ES-I3 (cell line): ENCODE measurements around the gene ARPC5L.
A peak's percentile ranks its signal among the peaks of the same experiment; 100 is the strongest.

ENCODE experiments used
- H3K36me3 ChIP-seq: 2 replicates; pipeline ENCODE4 v1.6.1; 2013; ENCODE audit warnings: mild to moderate bottlenecking, low read length, control low read depth, moderate library complexity; ENCODE audit not compliant: insufficient read depth
- H3K4me1 ChIP-seq: 2 replicates; pipeline ENCODE4 v1.6.1; 2013; ENCODE audit warnings: mild to moderate bottlenecking, control low read depth, low read length; ENCODE audit not compliant: insufficient read depth
- H3K9ac ChIP-seq: 2 replicates; pipeline ENCODE4 v1.6.1; 2013; ENCODE audit warnings: low read depth, mild to moderate bottlenecking, low read length, moderate library complexity
- H3K9me3 ChIP-seq: 2 replicates; pipeline ENCODE4 v1.6.1; 2013; ENCODE audit warnings: mild to moderate bottlenecking, low read length, moderate library complexity; ENCODE audit not compliant: control insufficient read depth, insufficient read depth

ARPC5L gene

GRCh38 chr9:124852829-124853531 lies 8.9 kb upstream of the ARPC5L start, which contains the start of gene WDR38:
TSS of gene WDR38 (plus strand) at chr9:124853460. CDS start at chr9:124853532, 72 bp downstream.
- peak within 1 kb of the TSS; percentile 54; the same call in 1 of the 2 replicates for H3K9ac ChIP-seq
- H3K4me1 ChIP-seq = peaks cover 4% of the 10 kb centered on the region; the same call in 1 of the 2 replicates
- H3K9me3 ChIP-seq = no peaks in the 10 kb centered on the region
- peaks cover under 1% of the 10 kb centered on the region; the same call in 1 of the 2 replicates for H3K36me3 ChIP-seq

GRCh38 chr9:124853605-124854143 lies 8.3 kb upstream of the ARPC5L start:
- Histone ChIP-seq H3K36me3 (peaks cover 7% of the 10 kb centered on the region), H3K4me1 (peaks cover 4% of the 10 kb centered on the region; the same call in 1 of the 2 replicates), H3K9ac (peak overlapping the region; percentile 54; the same call in 1 of the 2 replicates), H3K9me3 (no peaks in the 10 kb centered on the region)

DNA sequence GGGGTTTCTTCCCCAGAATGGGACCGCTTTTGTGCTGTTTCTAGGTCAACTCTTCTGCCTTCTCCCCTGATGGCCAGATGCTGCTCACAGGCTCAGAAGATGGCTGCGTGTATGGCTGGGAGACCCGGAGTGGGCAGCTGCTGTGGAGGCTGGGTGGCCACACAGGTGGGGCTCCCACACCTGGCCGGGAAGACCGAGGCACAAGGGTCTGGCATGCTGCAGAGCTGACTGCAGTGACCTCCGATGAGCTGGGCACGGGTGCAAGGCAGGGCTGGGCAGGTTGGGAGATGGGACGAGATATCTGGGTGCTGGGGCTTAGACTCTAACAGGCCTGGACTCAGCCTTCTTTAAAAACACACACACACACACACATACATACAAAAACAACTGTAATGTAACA lies 7.8 kb upstream of the ARPC5L start:
- H3K36me3 ChIP-seq = peaks cover 12% of the 10 kb centered on the region
- H3K9ac ChIP-seq = no peak overlapping the region
- no peaks in the 10 kb centered on the region for H3K9me3 ChIP-seq
- peaks cover 4% of the 10 kb centered on the region; the same call in 1 of the 2 replicates for H3K4me1 ChIP-seq

- Histone ChIP-seq H3K9me3 (no peaks in the 10 kb centered on the region), H3K9ac (no peak overlapping the region), H3K4me1 (peaks cover 4% of the 10 kb centered on the region; the same call in 1 of the 2 replicates), H3K36me3 (peaks cover 18% of the 10 kb centered on the region)
Measured at GRCh38 chr9:124854822-124855221, 7.1 kb upstream of the ARPC5L start.

DNA sequence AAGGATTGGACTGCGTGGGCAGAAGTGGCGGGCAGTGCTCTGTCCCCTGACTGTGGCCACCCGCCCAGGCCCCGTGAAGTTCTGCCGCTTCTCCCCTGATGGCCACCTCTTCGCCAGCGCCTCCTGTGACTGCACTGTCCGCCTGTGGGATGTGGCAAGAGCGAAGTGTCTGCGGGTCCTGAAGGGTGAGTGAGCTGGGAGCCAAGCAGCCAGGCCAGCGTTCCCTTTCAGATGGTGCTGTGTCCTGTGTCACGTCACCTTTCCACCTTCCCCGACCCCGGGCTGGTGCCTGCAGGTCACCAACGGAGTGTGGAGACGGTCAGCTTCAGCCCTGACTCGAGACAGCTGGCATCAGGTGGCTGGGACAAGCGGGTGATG lies 6.4 kb upstream of the ARPC5L start:
- Histone ChIP-seq H3K9ac (no peak overlapping the region), H3K4me1 (peaks cover 10% of the 10 kb centered on the region), H3K36me3 (peaks cover 26% of the 10 kb centered on the region), H3K9me3 (no peaks in the 10 kb centered on the region)

DNA sequence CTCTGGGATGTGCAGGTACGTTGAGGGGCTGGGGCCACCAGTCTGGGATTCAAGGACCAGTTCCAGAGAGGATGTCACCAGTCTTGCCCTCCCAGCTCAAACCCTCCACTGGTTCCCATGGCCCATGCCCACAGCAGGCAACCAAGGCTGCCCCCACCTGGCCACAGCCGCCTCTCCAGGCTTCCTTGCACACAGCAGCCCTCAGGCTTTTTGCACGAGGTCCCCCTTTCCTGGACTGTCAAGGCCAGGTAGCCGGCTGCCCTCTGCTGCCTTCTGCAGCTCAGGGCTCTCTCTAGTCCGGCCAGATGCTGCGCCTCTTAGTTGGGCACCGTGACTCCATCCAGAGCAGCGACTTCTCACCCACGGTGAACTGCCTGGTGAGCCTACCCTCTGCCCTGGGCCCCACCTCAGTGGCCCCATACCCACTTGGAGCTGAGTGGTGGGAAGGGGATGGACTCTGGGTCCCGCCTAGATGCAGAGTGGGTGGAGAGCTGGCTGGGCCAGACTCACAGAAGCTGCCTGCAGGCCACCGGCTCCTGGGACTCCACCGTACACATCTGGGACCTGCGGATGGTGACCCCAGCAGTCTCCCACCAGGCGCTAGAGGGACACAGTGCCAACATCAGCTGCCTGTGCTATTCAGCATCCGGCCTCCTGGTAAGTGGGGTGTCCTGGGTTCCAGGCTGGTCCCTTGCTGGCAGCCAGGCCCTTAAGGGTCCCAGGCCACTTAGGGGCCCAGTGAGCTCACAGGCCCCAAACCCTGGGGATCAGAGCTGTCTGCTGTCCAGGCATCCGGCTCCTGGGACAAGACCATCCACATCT lies 5.8 kb upstream of the ARPC5L start:
- Histone ChIP-seq H3K9me3 (no peaks in the 10 kb centered on the region), H3K9ac (no peak overlapping the region), H3K4me1 (peaks cover 10% of the 10 kb centered on the region), H3K36me3 (peaks cover 32% of the 10 kb centered on the region)

- H3K36me3 ChIP-seq = peaks cover 32% of the 10 kb centered on the region
- no peak overlapping the region for H3K9ac ChIP-seq
- no peaks in the 10 kb centered on the region for H3K9me3 ChIP-seq
- peaks cover 6% of the 10 kb centered on the region for H3K4me1 ChIP-seq
Measured at GRCh38 chr9:124857533-124858162, 4.3 kb upstream of the ARPC5L start.

DNA sequence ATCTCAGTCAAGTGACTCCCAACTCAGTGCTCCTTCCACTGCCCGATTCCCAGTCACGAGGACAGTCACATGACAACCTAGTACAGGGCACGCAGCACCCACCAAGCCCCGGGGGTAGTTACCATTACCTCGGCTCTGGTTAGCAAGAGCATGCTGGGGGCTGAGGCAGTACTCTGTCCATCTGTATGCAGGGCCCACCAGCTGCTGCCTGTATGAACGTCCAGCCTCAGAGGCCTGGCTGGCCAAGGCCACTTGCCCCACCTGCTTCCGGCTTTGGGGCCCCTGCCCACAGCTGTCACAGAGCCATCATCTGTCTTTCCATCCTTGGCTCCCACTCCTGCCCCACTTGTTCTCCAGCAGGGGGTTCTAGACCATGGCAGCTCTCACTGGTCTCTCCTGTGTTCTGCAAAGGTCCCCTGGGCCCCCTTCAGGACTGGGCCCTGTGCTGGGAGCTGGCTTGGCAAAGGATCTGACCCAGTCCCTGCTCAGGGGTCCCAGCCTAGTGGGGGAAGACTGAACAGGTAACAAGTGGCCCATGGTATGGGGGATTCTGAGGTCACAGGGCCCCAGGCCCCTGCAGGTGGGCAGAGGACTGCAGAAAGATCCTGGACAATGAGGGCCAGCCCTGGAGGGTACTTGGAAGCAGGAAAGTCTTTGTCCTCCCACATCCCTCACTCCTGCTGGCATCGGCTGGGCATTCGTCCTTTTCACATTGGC lies 3.4 kb upstream of the ARPC5L start:
- Histone ChIP-seq H3K36me3 (peaks cover 32% of the 10 kb centered on the region), H3K4me1 (peaks cover 5% of the 10 kb centered on the region), H3K9me3 (no peaks in the 10 kb centered on the region), H3K9ac (no peak overlapping the region)

GRCh38 chr9:124859803-124860581 lies 1.9 kb upstream of the ARPC5L start:
- Histone ChIP-seq H3K4me1 (peaks cover 5% of the 10 kb centered on the region), H3K9me3 (no peaks in the 10 kb centered on the region), H3K36me3 (peaks cover 32% of the 10 kb centered on the region), H3K9ac (peak overlapping the region; percentile 85; the same call in 1 of the 2 replicates)

- H3K9me3 ChIP-seq = no peaks in the 10 kb centered on the region
- peaks cover 32% of the 10 kb centered on the region for H3K36me3 ChIP-seq
- H3K9ac ChIP-seq = peak overlapping the region; percentile 85
- H3K4me1 ChIP-seq = peaks cover 5% of the 10 kb centered on the region
Measured at GRCh38 chr9:124860582-124861341, 1.2 kb upstream of the ARPC5L start.

DNA sequence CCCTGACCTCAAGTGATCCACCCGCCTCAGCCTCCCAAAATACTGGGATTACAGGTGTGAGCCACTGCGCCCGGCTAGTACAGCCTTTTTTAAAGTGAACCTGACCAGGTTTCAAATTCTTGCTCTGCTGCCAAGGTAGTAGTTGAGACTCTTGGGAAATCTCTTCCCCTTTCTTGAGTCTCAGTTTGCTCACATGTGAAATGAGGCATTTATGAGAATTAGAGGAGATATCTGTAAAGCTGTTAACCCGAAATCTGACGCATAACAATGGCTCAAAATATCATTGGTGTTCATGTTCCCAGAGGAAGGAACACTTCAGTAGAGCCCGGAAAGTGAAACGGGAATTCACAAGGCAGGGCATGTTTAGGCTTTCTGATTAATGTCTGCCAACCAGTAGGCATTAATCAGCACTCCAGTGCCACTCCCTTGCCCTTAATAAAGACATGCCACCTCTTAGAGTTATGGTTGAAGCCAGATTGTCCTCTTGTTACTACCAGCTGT lies 1.5 kb downstream of the ARPC5L start:
- Histone ChIP-seq H3K36me3 (peaks cover 27% of the 10 kb centered on the region), H3K4me1 (peaks cover 10% of the 10 kb centered on the region), H3K9me3 (no peaks in the 10 kb centered on the region), H3K9ac (no peak overlapping the region)

DNA sequence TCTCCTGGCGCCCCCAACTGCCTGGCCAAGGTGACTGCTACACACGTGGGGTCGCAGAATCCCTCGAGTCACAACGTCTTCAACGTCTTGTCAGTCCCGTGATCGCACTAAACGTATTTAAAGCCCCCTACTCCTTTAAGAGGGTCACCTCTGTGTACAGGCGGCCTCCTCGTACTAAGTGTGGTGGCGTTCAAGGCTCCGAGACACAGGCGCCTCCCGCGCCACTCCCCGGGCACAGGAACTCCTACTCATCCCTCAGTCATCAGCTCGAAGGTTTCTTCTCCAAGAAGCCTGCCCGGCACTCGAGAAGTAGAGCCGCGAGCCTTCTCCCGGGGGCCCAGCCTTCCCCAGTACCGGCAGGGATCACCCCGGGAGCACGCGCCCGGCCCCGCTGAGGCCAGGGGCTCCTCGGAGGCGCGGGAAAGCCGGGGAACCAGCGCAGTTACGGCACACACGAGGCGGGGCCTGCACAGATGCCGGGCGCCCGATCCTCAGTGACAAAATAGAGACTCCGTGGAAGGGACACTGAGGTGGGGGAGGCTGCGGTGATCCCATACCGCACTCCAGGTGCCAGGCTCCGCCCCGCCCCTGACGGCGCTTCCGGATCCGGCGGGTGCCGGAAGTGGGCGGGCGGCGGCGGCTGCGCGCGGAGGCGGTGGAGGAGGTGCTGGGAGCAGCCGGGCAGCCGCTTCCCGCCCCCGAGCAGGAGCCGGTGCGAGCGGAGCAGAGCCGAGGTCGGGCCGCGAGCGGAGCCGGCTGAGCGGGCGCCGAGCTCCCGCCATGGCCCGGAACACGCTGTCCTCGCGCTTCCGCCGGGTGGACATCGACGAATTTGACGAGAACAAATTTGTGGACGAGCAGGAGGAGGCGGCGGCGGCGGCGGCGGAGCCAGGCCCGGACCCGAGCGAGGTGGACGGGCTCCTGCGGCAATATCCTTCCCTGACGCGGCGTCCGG lies 6.9 kb downstream of the ARPC5L start:
- Histone ChIP-seq H3K9me3 (no peaks in the 10 kb centered on the region), H3K9ac (peak overlapping the region; percentile 96), H3K36me3 (no peaks in the 10 kb centered on the region), H3K4me1 (peaks cover 12% of the 10 kb centered on the region)
